Measurements from ENCODE around the gene NTN3. TPM values are rescaled to one million over a fixed set of nuclear protein-coding genes. Genes with fewer than 3 reads are reported as not detected.

Gene NTN3
- total and polyA plus RNA-seq, 8 donors: 1.7 to 6.7 (median 4.1) TPM; not detected in 1

- Histone ChIP-seq H3K36me3 (no peaks in the 10 kb centered on the region), H3K4me1 (peaks cover 35 to 80% of the 10 kb centered on the region in 2 donors), H3K9me3 (no peaks in the 10 kb centered on the region), H3K27me3 (peaks cover 0 to 59% of the 10 kb centered on the region in 2 donors), H3K27ac (no peak overlapping the region), H3K4me3 (peak overlapping the region; percentile 72 to 84)
- ATAC-seq (no peak), DNase-seq (no peak)
- no peak for TF ChIP-seq CTCF (IDR thresholded peaks at IDR 0.05)
- intact Hi-C loops (cut with DNase I): no loop called here
Measured at GRCh38 chr16:2473446-2473926, 2.4 kb downstream of the NTN3 start.

- peak overlapping the region; percentile 72 to 84 for H3K4me3 ChIP-seq
- H3K27ac ChIP-seq: peak overlapping the region; percentile 86 to 87
- ATAC-seq: peak; percentile 62
- H3K36me3 ChIP-seq: no peaks in the 10 kb centered on the region
- H3K4me1 ChIP-seq: peaks cover 31 to 73% of the 10 kb centered on the region in 2 donors
- intact Hi-C loops (cut with DNase I): no loop called here
- TF ChIP-seq CTCF (IDR thresholded peaks at IDR 0.05): peak; percentile 20 to 23
- peaks cover 0 to 52% of the 10 kb centered on the region in 2 donors for H3K27me3 ChIP-seq
- no peaks in the 10 kb centered on the region for H3K9me3 ChIP-seq
- DNase-seq: peak in 1 of 4 donors; percentile 91
Measured at GRCh38 chr16:2473999-2474876, 3.1 kb downstream of the NTN3 start.

- no peaks in the 10 kb centered on the region for H3K36me3 ChIP-seq
- H3K9me3 ChIP-seq: no peaks in the 10 kb centered on the region
- intact Hi-C loops (cut with DNase I): no loop called here
- TF ChIP-seq CTCF (IDR thresholded peaks at IDR 0.05): no peak
- H3K4me3 ChIP-seq: peak within 1 kb of the TSS; percentile 75 to 84
- H3K27ac ChIP-seq: peak within 1 kb of the TSS; percentile 86 to 87
- peak; percentile 80 for ATAC-seq
- DNase-seq: peak; percentile 81 to 97 (median 91)
- H3K27me3 ChIP-seq: peaks cover 0 to 44% of the 10 kb centered on the region in 2 donors
- peaks cover 31 to 67% of the 10 kb centered on the region in 2 donors for H3K4me1 ChIP-seq
Measured at GRCh38 chr16:2474877-2475412, 3.8 kb downstream of the NTN3 start, which contains the start of gene TBC1D24. Gene TBC1D24, plus strand, starts transcription at chr16:2475127. Its CDS starts 21,022 bp downstream, at chr16:2496149.

GRCh38 chr16:2475413-2476344 is 4.6 kb downstream of the NTN3 start:
- peaks cover 30 to 72% of the 10 kb centered on the region in 2 donors for H3K4me1 ChIP-seq
- ATAC-seq (peak; percentile 47), DNase-seq (no peak)
- H3K9me3 ChIP-seq: no peaks in the 10 kb centered on the region
- peak overlapping the region; percentile 26 to 67 for H3K27ac ChIP-seq
- H3K36me3 ChIP-seq: no peaks in the 10 kb centered on the region
- intact Hi-C loops (cut with DNase I): no loop called here
- no peak for TF ChIP-seq CTCF (IDR thresholded peaks at IDR 0.05)
- H3K27me3 ChIP-seq: peaks cover 0 to 37% of the 10 kb centered on the region in 2 donors
- H3K4me3 ChIP-seq: peak overlapping the region; percentile 75 to 84

Data from left lung (tissue), 10 donors.